Esophagus muscularis mucosa (tissue), 4 donors: ENCODE measurements around the gene LMNTD1. TPM values are rescaled to one million over a fixed set of nuclear protein-coding genes. Genes with fewer than 3 reads are reported as not detected.

Source experiments
- DNase-seq: peaks from one replicate; pipeline ENCODE4 v3.0.0-alpha.2; 2017; ENCODE audit errors: extremely low spot score
- H3K27ac ChIP-seq, 4 donors: fragments of 200-600 bp; sonication (generic); replicated peaks in 1 of 4; 1 replicate in 3 of 4; 2 replicates in 1 of 4; pipeline ENCODE4 v1.5.1; 2016 to 2019; ENCODE audit warnings: mild to moderate bottlenecking in 1 of 4
- H3K27me3 ChIP-seq, 4 donors: fragments of 200-600 bp; sonication (generic); one replicate each; pipeline versions ENCODE4 v1.5.1 to v1.6.0; 2016 to 2019
- H3K36me3 ChIP-seq, 4 donors: fragments of 200-600 bp; sonication (generic); one replicate each; pipeline ENCODE4 v1.5.1; 2016 to 2019
- H3K4me1 ChIP-seq, 4 donors: fragments of 200-600 bp; sonication (generic); one replicate each; pipeline ENCODE4 v1.5.1; 2016 to 2019
- H3K4me3 ChIP-seq, 4 donors: fragments of 200-600 bp; sonication (generic); 1 replicate in 2 of 4; 2 replicates in 2 of 4; pipeline ENCODE4 v1.5.1; 2016 to 2019; ENCODE audit warnings: mild to moderate bottlenecking in 4 of 4, moderate library complexity in 1 of 4
- H3K9me3 ChIP-seq, 4 donors: fragments of 200-600 bp; sonication (generic); 1 replicate in 3 of 4; 2 replicates in 1 of 4; pipeline ENCODE4 v1.5.1; 2016 to 2019
- EP300 ChIP-seq: sonication (generic); formaldehyde crosslinking; IDR thresholded peaks from one replicate; pipeline ENCODE4 v1.6.1; 2017; ENCODE audit warnings: antibody characterized with exemption
- POLR2A ChIP-seq: fragments of 450-650 bp; IDR thresholded peaks from one replicate; pipeline ENCODE4 v1.6.1; 2017; ENCODE audit warnings: antibody characterized with exemption, moderate library complexity, mild to moderate bottlenecking, low read depth
- POLR2AphosphoS5 ChIP-seq, 2 donors: sonication (generic); formaldehyde crosslinking; IDR thresholded peaks; one replicate each; pipeline ENCODE4 v1.6.1; 2017; ENCODE audit warnings: antibody characterized with exemption in 2 of 2
- WGBS: methylation state at CpG from one replicate; pipeline ENCODE4 v1.1.5; 2018; 5-methylcytosine and 5-hydroxymethylcytosine counted together
- intact Hi-C: fragments of 100-400 bp; cut with DNase I; formaldehyde crosslinking; loops from one replicate; pipeline ENCODE4 v1.15.1; 2023
- total RNA-seq, 4 donors: library from RNA; depleted of rRNA; stranded (reverse); fragments of >200 nt; gene quantifications; one replicate each; pipeline versions ENCODE4 v1.1.0 to v1.2.1, GENCODE V29; 2016
- TF ChIP-seq, protein P1 (sequence below), 3 experiments: fragments of 200-600 bp in 2 of 3; fragments of 450-650 bp in 1 of 3; sonication (generic) in 2 of 3; IDR thresholded peaks; one replicate each; pipeline ENCODE4 v1.5.1; 2017 to 2019; ENCODE audit warnings: antibody characterized with exemption in 3 of 3, mild to moderate bottlenecking in 2 of 3, moderate library complexity in 1 of 3

LMNTD1 gene
- total RNA-seq, 4 donors from 2014 or later = 0.75 to 1.8 (median 1.2) TPM; not detected in 1

DNA sequence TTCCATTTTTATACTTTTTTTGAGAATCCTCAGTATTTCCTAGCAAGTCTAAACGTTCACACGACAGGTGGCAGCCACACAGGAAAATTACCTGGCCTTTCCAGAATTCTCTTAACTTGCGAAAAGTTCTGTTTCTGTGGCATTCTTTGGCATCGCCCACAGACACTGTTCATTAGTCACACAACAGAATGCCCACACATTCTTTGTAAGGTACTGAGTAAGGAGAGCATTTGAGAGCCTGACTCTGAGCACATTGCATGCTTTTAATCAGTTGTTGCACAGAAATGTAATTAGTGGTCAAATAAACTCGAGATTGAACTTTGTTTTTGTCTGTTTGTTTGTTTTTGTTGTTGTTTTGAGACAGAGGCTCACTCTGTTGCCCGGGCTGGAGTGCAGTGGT, 52.4 kb downstream of the LMNTD1 start:
- WGBS = 87% methylated on average over 6 of the region's 6 CpGs
- Histone ChIP-seq H3K4me1 (peaks cover 0 to 9% (median 4%) of the 10 kb centered on the region in 4 donors), H3K36me3 (no peaks in the 10 kb centered on the region), H3K27me3 (no peaks in the 10 kb centered on the region), H3K27ac (no peak overlapping the region), H3K9me3 (peaks cover 0 to 6% (median 2%) of the 10 kb centered on the region in 4 donors), H3K4me3 (no peak overlapping the region)
- no peak for DNase-seq
- intact Hi-C loops = no loop called here
- TF ChIP-seq EP300 (no peak), POLR2AphosphoS5 (IDR thresholded peaks at IDR 0.05) (no peak), POLR2A (no peak)
- TF ChIP-seq, protein P1, sequence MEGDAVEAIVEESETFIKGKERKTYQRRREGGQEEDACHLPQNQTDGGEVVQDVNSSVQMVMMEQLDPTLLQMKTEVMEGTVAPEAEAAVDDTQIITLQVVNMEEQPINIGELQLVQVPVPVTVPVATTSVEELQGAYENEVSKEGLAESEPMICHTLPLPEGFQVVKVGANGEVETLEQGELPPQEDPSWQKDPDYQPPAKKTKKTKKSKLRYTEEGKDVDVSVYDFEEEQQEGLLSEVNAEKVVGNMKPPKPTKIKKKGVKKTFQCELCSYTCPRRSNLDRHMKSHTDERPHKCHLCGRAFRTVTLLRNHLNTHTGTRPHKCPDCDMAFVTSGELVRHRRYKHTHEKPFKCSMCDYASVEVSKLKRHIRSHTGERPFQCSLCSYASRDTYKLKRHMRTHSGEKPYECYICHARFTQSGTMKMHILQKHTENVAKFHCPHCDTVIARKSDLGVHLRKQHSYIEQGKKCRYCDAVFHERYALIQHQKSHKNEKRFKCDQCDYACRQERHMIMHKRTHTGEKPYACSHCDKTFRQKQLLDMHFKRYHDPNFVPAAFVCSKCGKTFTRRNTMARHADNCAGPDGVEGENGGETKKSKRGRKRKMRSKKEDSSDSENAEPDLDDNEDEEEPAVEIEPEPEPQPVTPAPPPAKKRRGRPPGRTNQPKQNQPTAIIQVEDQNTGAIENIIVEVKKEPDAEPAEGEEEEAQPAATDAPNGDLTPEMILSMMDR (IDR thresholded peaks at IDR 0.05) = no peak

DNA sequence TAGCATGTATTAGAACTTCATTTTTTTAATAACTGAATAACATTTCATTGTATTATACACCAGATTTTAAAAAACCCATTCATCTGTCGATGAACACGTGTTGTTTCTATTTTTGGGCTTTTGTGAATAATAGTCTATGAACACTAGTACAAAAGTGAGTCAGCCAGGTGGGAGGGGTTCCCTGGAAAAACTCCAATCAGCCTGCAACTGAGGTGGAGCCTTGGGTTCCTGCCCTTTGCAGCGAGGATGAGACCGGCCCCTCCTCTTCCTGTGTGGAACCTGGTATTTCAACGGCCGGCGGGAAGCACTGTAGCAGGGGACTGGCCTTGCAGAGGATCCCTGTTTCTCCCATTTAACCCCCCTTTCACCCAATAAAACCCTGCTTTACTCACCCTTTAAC, 56.1 kb downstream of the LMNTD1 start:
- intact Hi-C loops = no loop called here
- Histone ChIP-seq H3K9me3 (peaks cover 0 to 6% (median 2%) of the 10 kb centered on the region in 4 donors), H3K4me1 (peaks cover 0 to 11% (median 9%) of the 10 kb centered on the region in 4 donors), H3K27ac (no peak overlapping the region), H3K36me3 (no peaks in the 10 kb centered on the region), H3K27me3 (no peaks in the 10 kb centered on the region), H3K4me3 (no peak overlapping the region)
- DNase-seq = no peak
- TF ChIP-seq POLR2A (no peak), POLR2AphosphoS5 (IDR thresholded peaks at IDR 0.05) (no peak), EP300 (no peak)
- TF ChIP-seq, protein P1 (IDR thresholded peaks at IDR 0.05) = no peak
- WGBS = 70% methylated on average over 6 of the region's 7 CpGs

DNA sequence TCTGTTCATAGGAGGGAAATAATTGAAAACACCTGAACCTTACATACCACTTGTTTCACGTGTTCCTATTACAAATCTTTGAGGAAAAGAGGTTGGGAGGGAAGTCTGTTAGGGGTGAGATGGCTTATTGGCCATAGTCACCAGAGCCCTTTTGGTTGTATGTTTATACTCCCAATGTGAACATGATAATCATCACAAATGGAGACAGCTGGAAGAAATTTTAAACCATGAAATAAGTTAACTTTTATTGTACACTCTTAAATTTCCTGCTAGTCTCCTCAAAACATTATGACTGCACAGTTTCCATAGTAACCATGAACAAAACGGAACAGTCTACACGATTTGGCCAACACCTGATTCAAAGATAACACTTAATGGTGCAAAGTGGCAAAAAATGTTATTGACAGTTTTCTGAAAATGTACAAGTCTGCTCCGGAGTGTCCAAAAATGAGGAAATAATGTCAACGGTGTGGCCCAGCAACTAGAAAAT, 56.9 kb downstream of the LMNTD1 start:
- DNase-seq = no peak
- Histone ChIP-seq H3K27me3 (no peaks in the 10 kb centered on the region), H3K4me3 (no peak overlapping the region), H3K9me3 (peaks cover 0 to 6% (median 2%) of the 10 kb centered on the region in 4 donors), H3K4me1 (peaks cover 0 to 11% (median 9%) of the 10 kb centered on the region in 4 donors), H3K36me3 (no peaks in the 10 kb centered on the region), H3K27ac (no peak overlapping the region)
- intact Hi-C loops = no loop called here
- TF ChIP-seq POLR2AphosphoS5 (IDR thresholded peaks at IDR 0.05) (no peak), POLR2A (no peak), EP300 (no peak)
- TF ChIP-seq, protein P1 (IDR thresholded peaks at IDR 0.05) = no peak
- 56% methylated on average over 5 of the region's 5 CpGs for WGBS

DNA sequence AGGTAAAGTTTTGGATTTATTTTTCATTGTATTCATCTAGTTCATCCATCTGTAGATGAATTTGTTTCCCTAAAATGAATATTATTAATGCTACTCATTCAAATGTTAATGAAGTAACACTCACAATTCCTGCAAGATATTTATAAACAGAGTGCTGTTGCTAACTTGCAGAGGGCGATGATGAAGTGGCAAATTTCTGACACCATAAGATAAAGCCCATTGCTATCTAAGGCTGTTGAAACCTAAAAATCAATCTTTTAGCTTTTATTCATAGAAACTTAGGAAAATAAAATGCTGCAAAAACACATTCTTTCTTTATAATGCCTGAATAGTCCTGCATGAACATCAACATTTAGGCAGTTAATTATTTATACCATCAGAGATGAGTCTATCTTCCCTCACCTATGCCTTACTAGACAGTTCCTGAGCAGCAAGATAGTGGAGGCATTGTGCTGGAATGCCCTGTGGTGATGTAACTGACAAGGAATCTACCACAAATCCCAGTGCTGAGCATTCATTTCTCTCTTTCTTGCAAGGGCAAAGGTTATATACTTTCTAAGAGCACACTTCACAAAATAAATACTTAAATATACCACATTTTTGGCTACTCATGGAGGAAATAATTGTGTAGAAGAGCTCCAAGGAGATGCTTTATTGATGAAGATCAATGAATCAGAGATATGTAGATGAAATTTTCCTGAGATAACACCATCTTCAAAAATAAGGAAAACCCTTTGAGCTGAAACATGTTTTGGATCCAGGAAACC, 57.6 kb downstream of the LMNTD1 start:
- TF ChIP-seq EP300 (no peak), POLR2A (no peak), POLR2AphosphoS5 (IDR thresholded peaks at IDR 0.05) (no peak)
- TF ChIP-seq, protein P1 (IDR thresholded peaks at IDR 0.05) = no peak
- Histone ChIP-seq H3K27me3 (no peaks in the 10 kb centered on the region), H3K4me3 (no peak overlapping the region), H3K36me3 (no peaks in the 10 kb centered on the region), H3K27ac (no peak overlapping the region), H3K4me1 (peaks cover 0 to 11% (median 9%) of the 10 kb centered on the region in 4 donors), H3K9me3 (peaks cover 0 to 6% (median 2%) of the 10 kb centered on the region in 4 donors)
- 69% methylated on average over 1 of the region's 1 CpG for WGBS
- intact Hi-C loops = no loop called here
- DNase-seq = no peak
